ENCODE data around the gene NPHP4. TPM values are rescaled to one million over a fixed set of nuclear protein-coding genes. Genes with fewer than 3 reads are reported as not detected.

Gene NPHP4
- total and polyA plus RNA-seq, 9 of the 15 experiments (the other 6 are each of a cell fraction or from before 2014, with no cell fraction given) = 0.52 to 26.2 (median 6.7) TPM

- DNase-seq (ENCODE audit: extremely low read depth in 1 of 4, low spot score in 3 of 4) = no peak
- ChIA-PET CTCF (ENCODE audit: low intra/inter-chr PET ratio) (no interaction called here), POLR2A (interaction anchor here (0.9 kb wide), 1 partner anchor 16 kb away, joined by 4 read pairs; no protein-coding TSS in a partner anchor)
- no peak overlapping the region for H3K9ac ChIP-seq (ENCODE audit: insufficient read depth in 1 of 2, low read depth in 2 of 2, low read length in 2 of 2)
- no peak overlapping the region for H3K27ac ChIP-seq (ENCODE audit: extremely low read depth, low read depth, low read length)
- no peak overlapping the region for H3K4me3 ChIP-seq
- no peaks in the 10 kb centered on the region for H3K79me2 ChIP-seq (ENCODE audit: control insufficient read depth, insufficient read depth, low read length)
- H3K9me1 ChIP-seq (ENCODE audit: control insufficient read depth, insufficient read depth, low read length) = no peaks in the 10 kb centered on the region
- no peaks in the 10 kb centered on the region for H4K20me1 ChIP-seq (replicated peaks; ENCODE audit: control insufficient read depth, insufficient read depth, low read length)
- H3K36me3 ChIP-seq (ENCODE audit: control insufficient read depth, insufficient read depth, low read length) = peaks cover 24% of the 10 kb centered on the region; the same call in 2 of the 3 replicates
- BruUV-seq (replicated peaks) = no TSS peak
- TF ChIP-seq BRD4 (IDR thresholded peaks at IDR 0.05) (no peak), NR3C1 (CRISPR knock-in tag; IDR thresholded peaks at IDR 0.05) (no peak), SRSF1 (IDR thresholded peaks at IDR 0.05; ENCODE audit: low read depth, low read length) (no peak), THAP7 (CRISPR knock-in tag; IDR thresholded peaks at IDR 0.05) (no peak), BRCA1 (IDR thresholded peaks at IDR 0.05) (no peak), BRCA1 (CRISPR knock-in tag; IDR thresholded peaks at IDR 0.05) (no peak), ZNF384 (IDR thresholded peaks at IDR 0.05; ENCODE audit: low read depth, low read length) (no peak), SRSF3 (IDR thresholded peaks at IDR 0.05; ENCODE audit: insufficient read depth, low read length) (no peak), HBP1 (CRISPR knock-in tag; IDR thresholded peaks at IDR 0.05) (no peak), ERF (CRISPR knock-in tag; IDR thresholded peaks at IDR 0.05) (no peak), SNRNP70 (optimal IDR thresholded peaks at IDR 0.05; ENCODE audit: low read depth, low read length) (no peak), MXD1 (CRISPR knock-in tag; IDR thresholded peaks at IDR 0.05; ENCODE audit: borderline replicate concordance, poor library complexity, severe bottlenecking) (no peak)
- H3K4me1 ChIP-seq (replicated peaks in 1 of 2; ENCODE audit: control insufficient read depth in 2 of 2, insufficient read depth in 2 of 2, low read length in 2 of 2) = peaks cover 0 to 16% of the 10 kb centered on the region in 2 experiments; a peak in 2 of 5 replicates
- H3K27me3 ChIP-seq (ENCODE audit: control insufficient read depth in 2 of 2, insufficient read depth in 2 of 2, low read length in 2 of 2) = no peaks in the 10 kb centered on the region
- no peak for FAIRE-seq
- no peak overlapping the region for H2AFZ ChIP-seq (ENCODE audit: low read depth, low read length)
- H3K4me2 ChIP-seq (ENCODE audit: insufficient read depth, low read length) = no peak overlapping the region
- no peaks in the 10 kb centered on the region for H3K9me3 ChIP-seq (replicated peaks; ENCODE audit: control insufficient read depth, insufficient read depth, low read depth, low read length)
- no peak for ATAC-seq
- in situ Hi-C loops (cut with MboI) (no loop called here), intact Hi-C loops (cut with micrococcal nuclease) (no loop called here)
- WGBS (ENCODE audit: insufficient coverage, low coverage, missing lambda C conversion rate) = 88% methylated on average over 6 of the region's 6 CpGs
These were observed 59.2 kb downstream of the NPHP4 start for GRCh38 chr1:5933050-5933449.
